Measurements from ENCODE around the gene KISS1R. TPM values are rescaled to one million over a fixed set of nuclear protein-coding genes. Genes with fewer than 3 reads are reported as not detected.
"Not testable (repeated sequence)": the region's sequence is repeated elsewhere in the genome, so short reads cannot be mapped to it uniquely, and the experiment has no call there.

The KISS1R gene
- total RNA-seq (2014; rRNA removed; shearing (Covaris generic)) = not detected in 2 replicates
- polyA plus RNA-seq (2015; cell fraction: cytosol; rRNA removed) = not detected in 2 replicates
- polyA plus RNA-seq (2015; cell fraction: nucleus; rRNA removed) = not detected in 2 replicates

DNA sequence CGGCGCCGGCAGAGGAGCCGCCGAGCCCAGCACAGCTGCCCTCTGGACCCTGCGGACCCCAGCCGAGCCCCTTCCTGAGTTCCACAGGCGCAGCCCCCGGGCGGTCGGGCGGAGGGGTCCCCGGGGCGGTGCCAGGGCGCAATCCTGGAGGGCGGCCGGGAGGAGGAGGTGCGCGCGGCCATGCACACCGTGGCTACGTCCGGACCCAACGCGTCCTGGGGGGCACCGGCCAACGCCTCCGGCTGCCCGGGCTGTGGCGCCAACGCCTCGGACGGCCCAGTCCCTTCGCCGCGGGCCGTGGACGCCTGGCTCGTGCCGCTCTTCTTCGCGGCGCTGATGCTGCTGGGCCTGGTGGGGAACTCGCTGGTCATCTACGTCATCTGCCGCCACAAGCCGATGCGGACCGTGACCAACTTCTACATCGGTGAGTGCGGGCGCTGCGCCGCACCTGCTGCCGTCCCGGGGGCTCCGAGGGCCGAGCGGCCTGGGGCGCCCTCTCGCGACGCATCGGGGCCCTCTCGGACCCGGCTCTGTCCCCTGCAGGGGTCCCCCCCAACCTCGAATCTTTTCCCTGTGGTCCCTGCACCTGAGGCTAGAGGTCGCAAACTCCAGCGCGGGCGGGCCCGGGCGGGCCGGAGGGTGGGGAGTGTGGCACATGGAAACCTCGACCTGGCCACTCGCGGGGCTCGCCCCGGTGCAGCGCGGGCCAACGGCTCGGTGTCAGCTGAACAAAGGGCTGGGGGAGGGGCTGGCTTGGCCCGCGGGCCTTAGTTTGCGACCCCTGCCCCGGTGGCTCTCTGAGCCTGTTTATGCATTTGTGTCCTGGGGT, at the start of gene KISS1R:
KISS1R (plus strand) TSS at position 11 of the 829 bp plus-strand sequence; CDS start at position 181, 170 bp downstream.
- no peak for DNase-seq (ENCODE audit: low read depth, low spot score)
- in situ Hi-C loops (cut with HindIII; ENCODE audit: low pct_unique_long_range_greater_than_20kb, low sequenced_read_pairs) = no loop called here

DNA sequence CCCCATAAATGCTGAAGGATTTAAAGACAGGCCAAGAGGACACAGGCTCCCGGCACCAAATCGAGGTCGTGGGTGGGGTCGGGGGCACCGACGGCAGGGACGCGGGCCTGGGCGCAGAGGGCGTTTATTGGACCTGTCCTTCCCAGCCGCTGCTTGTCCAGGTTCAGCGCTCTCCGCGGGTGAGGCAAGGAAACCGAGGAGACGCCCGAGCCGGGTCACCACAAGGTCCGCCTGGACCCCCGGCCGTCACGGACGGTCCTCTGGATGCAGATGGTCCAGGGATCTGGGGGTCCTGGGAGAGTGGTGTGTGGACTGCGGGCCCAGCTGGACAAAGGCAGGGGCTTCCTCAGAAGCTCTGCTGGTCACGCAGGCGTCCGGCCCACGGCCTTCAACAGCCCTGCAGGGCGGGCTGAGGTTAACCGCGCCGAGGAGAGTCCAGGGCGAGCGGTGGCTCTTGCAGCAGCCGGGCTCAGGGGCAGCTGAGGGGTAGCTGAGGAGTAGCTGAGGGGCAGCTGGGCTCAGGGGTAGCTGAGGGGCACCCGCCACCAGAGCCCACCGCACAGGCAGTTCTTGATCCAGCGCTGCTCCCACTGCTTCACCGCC, 49.2 kb upstream of the KISS1R start:
- in situ Hi-C loops (cut with HindIII; ENCODE audit: low pct_unique_long_range_greater_than_20kb, low sequenced_read_pairs) = no loop called here
- no peak for DNase-seq (ENCODE audit: low read depth, low spot score)

DNA sequence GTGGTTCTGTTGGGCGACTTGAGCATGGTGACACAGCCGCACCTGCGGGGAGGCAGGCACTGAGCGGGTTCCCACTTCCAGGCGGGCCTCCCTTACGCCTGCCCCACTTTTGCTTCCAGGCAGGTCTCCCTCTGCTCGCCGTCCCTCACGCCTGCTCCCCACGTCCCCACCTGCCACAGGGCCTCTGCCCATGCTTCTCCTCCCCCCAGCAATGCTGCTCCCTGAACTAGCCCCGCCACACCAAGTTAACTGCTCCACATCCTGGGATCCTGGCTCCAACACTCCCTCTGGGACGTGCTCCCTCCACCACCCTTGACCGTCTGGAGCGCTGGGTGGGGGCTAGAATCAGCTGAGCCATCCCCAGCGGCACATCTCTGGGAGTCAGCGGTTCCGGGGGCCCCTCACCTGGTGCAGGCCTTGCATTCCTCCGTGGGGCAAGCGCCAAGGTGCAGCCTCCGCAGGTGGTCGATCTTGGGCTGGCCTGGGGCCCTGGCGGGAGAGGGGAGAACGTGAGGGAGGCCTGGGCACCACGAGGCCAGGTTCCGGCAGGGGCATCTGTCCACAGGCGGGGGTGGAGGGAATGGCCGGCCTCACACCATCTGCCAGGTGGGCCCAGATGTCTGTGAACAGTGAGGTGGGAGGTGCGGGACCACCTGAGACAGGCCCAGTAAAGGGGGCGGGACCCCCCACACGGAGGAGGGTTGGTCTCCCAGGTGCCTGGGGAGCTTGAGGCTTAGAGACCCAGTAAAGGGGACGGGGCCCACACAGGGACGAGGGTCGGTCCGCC, 48.5 kb upstream of the KISS1R start:
- in situ Hi-C loops (cut with HindIII; ENCODE audit: low pct_unique_long_range_greater_than_20kb, low sequenced_read_pairs) = no loop called here
- DNase-seq (ENCODE audit: low read depth, low spot score) = no peak

DNA sequence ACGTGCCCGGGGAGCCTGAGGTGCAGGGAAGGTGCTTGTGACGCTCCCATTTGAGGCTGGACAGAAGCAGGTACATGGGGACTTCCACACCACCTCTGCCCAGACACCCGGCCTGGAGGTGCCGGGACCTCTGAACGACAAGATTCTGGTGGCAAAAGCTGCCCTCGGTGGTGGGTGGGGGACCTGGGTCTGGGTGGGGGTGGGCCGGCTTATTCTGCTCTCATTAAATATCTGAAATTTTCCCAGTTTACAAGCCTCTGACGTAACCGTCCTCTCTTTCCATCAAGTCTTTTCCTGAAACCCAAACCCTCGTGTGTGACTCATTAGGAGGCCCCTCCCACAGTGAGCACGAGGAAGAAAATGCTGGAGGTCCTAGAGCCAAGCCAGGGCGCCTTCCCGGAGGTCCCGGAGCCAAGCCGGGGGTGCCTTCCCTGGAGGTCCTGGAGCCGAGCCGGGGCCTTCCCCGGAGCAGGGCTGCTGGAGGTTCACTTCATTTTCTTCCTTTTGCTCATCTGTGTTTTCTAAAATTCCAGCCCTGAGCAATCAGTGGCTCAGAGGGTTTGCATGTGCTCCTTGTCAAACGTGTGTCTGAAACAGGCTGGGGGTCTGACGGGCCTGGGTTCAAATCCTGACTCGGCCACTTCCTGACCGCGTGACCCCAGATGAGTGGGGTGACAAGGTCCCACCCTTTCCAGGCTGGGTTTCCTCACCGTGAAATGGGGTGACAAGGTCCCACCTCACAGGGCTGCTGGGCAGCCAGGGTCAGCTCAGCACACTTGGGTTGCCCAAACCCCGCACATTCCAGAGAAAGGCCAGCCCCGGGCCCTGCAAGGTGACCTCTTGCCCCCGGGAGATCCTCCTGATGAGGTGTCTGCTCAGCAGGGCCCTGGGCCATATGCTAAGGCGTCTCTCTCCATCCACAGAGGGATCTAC, 47.6 kb upstream of the KISS1R start:
- in situ Hi-C loops (cut with HindIII; ENCODE audit: low pct_unique_long_range_greater_than_20kb, low sequenced_read_pairs) = no loop called here
- peak; percentile 32 for DNase-seq (ENCODE audit: low read depth, low spot score)

DNA sequence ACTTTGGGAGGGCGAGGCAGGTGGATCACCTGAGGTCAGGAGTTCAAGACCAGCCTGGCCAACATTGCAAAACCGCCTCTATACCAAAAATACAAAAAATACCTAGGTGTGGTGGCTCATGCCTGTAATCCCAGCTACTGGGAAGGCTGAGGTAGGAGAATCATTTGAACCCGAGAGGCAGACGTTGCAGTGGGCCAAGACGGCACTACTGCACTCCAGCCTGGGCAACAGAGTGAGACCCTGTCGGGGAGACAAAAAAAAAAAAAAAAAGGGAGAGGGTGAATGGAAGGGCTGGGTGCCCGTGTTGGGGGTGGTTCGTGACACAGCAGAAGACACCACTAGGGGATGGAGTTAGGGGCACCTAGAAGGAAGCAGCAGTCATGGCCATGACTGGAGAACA, 46.8 kb upstream of the KISS1R start:
- in situ Hi-C loops (cut with HindIII; ENCODE audit: low pct_unique_long_range_greater_than_20kb, low sequenced_read_pairs) = no loop called here

DNA sequence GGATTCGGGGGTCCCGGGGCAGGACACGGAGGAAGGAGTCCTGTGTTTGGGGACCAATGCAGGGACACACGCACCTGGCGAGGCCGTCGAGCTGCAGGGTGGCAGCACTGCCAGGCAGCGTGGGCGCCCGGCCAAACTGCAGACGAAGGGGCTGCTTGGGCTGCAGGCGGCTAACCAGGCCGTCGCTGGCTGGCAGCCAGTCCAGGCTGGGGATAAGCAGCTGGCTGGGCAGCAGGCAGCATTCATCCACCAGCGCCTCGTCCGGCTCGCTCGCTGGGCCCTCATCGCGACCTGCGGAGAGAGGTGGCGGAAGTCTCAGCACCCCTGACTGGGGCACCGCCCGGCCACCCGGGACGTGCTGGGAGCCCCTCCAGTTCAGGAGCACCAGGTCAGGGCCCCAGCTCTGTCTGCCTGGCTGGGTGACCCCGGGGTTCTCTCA, 46.2 kb upstream of the KISS1R start:
- DNase-seq (ENCODE audit: low read depth, low spot score) = no peak

More for the DNA sequence above, 46.8 kb upstream of the KISS1R start:
- no peak for DNase-seq (ENCODE audit: low read depth, low spot score)

DNA sequence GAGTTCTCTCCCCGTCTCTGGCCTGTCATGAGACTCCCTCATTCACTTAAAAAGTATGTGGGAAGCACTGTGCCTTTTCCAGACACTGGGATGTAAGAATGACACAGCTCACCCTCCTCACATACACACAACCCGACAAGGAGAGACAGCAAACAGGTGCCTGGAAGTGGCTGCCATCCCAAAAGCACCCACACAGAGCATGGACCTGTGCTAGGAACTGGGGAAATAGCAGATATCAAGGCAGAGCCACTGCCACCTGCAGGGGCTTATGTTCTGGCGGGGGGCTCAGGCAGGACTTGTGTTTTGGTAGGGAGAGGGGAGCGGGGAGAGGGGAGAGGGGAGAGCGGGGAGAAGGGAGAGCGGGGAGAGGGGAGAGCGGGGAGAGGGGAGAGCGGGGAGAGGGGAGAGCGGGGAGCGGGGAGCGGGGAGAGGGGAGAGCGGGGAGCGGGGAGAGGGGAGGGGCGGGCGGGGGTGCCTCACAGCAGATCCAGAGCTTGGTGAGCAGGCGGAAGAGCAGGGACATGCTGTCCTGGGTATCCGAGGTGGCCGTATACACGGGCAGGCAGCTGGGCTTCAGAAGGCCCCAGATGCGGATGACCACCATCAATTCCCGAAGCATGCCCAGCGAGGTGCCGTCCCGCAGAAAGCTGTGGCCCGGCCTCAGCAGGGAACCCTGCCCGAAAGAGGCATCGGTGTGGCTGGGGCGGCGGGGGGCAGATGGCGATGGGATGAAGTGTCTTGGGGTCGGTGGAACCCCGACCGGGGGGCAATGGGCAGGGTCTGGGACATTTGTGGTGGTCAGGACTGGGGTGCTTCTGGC, 45.5 kb upstream of the KISS1R start:
- DNase-seq (ENCODE audit: low read depth, low spot score) = no peak
- in situ Hi-C loops (cut with HindIII; ENCODE audit: low pct_unique_long_range_greater_than_20kb, low sequenced_read_pairs) = no loop called here

More for the DNA sequence above, 46.2 kb upstream of the KISS1R start:
- in situ Hi-C loops (cut with HindIII; ENCODE audit: low pct_unique_long_range_greater_than_20kb, low sequenced_read_pairs) = no loop called here

DNA sequence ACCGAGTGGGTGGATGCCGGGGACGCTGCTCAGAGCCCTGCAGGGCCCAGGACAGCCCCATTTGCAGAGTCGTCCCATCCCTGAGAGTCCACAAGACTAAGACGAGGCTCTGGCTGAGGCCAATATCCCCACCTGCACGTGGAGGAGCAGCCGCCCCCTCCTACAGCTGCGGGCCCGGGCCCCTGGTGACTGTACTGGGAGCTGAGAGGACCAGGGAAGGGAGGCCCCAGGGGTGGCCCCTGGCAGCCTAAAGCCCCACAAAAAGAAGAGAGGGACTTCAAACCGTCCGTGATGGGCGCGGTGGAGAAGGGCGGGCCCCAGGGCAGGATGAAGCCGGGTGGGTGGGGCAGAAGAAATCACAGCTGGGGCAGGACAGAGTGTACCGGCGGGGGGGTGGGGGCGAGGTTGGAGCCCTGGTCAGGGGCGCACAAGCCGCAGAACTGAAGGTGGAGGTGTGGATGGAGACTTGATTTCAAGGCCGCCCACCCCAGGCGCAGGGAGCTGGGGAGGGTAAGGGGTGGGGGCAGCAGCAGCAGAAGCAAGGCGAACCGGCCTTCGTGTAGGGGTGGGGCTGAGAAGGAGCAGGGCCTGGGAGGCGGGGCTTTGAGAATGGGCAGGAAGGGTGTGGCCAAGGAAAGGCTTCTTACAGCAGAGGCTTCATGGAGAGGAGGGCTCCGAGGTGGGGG, 44.7 kb upstream of the KISS1R start:
- DNase-seq (ENCODE audit: low read depth, low spot score) = peak; percentile 57
- in situ Hi-C loops (cut with HindIII; ENCODE audit: low pct_unique_long_range_greater_than_20kb, low sequenced_read_pairs) = no loop called here

DNA sequence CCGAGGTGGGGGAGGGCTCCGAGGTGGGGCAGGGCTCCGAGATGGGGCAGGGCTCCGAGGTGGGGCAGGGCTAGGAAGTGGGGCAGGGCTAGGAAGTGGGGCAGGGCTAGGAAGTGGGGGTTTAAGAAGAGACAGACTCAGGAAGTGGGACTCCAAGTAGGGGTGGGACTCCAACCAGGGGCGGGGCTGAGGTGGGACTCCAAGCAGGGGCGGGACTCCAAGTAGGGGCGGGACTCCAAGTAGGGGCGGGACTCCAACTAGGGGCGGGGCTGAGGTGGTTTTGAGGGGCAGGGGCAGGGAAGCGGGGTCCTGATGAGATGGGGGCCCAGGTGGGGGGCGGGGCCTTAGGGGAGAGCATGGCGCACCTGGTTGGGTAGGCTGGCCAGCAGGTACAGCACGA, 44.0 kb upstream of the KISS1R start:
- peak; percentile 39 for DNase-seq (ENCODE audit: low read depth, low spot score)
- in situ Hi-C loops (cut with HindIII; ENCODE audit: low pct_unique_long_range_greater_than_20kb, low sequenced_read_pairs) = no loop called here

DNA sequence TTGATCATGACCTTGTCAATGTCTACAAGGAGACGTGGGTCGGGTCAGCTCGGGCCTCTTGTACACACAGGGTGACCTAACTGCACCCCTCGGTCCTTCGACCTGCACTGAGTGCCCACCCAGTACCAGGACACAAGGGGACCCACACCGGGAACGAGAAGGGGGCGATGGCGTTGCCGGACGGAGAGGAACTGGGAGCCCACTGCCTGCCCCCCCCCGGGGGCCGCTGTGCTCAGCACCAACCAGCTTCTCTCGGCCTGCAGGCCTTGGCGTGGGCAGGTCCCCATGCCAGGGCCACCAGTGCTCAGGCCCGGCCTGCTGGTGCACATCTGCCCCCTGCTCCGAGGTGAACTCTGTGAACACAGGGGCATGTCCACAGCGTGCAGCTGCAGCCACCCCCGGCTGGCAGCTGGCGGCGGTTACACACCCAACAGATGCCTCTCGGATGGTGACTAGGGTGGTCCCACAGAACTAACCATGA, 43.5 kb upstream of the KISS1R start:
- in situ Hi-C loops (cut with HindIII; ENCODE audit: low pct_unique_long_range_greater_than_20kb, low sequenced_read_pairs) = no loop called here
- no peak for DNase-seq (ENCODE audit: low read depth, low spot score)

DNA sequence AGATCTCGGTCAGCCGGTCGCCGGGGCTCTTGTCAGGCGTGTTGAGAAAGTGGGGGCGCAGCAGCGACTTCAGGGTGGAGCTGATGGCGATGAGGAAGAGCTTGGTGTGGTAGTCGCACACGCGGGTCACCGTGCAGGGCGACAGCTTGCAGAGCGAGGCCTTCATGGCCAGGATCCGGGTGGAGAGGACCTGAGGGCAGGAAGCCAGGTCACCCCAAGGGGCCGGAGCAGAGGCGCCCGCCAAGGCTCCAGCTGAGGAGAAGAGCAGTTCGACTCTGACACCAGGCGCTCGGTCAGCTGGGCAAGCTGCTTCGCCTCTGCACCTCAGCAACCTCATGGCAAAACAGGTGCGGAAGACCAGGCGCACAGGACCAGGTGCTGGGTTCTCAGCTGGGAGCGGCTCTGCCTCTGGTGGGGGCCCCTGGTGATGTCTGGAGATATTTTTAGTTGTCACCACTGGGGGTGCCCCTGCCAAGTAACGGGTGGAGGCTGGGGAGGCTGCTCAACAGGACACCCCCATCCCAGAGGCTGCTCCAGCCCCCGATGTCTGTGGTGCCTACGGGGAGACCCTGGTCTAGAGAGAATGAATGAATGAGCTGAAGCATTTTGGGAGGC, 41.8 kb upstream of the KISS1R start:
- DNase-seq (ENCODE audit: low read depth, low spot score) = no peak
- in situ Hi-C loops (cut with HindIII; ENCODE audit: low pct_unique_long_range_greater_than_20kb, low sequenced_read_pairs) = no loop called here

DNA sequence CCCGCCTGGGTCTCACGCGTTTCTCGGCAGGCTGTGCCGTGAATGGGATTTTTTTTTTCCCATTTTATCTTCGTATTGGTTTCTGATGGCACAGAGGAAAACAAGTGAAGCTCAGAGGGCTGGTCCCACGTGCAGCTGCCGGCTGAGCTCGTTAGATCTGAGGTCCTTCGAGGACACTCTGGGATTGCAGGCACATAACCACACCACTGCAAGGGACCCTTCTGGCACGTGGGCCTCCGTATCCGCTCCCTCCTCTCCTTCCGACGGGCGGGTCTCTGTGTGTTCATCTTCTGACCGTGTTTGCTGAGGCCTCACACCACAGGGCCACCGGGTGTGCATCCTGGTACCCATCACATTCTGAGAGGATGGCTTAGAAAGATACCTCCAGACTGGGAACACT, 41.0 kb upstream of the KISS1R start:
- no peak for DNase-seq (ENCODE audit: low read depth, low spot score)
- in situ Hi-C loops (cut with HindIII; ENCODE audit: low pct_unique_long_range_greater_than_20kb, low sequenced_read_pairs) = no loop called here

DNA sequence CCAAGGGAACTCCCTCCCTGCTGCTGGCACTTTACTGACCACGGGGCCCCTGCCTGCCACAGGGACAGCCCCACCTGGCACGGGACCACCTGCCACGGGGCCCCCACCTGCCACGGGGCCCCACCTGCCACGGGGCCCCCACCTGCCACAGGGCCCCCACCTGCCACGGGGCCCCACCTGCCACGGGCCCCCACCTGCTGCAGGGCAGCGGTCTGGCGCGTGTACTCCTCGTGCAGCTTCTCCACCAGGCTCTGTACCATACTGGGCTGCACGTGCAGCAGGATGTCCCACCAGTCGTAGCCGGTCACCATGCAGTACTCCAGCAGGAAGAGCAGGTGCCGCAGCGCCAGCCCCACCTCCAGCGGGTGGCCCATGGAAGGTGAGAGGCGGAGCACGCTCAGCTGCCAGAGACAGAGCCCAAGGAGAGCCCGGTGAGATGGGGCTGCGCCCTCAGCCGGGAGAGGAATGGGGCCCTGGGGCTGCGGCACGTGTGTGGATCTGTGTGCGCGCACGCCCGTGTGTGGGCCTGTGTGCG, 40.3 kb upstream of the KISS1R start:
- DNase-seq (ENCODE audit: low read depth, low spot score) = no peak
- in situ Hi-C loops (cut with HindIII; ENCODE audit: low pct_unique_long_range_greater_than_20kb, low sequenced_read_pairs) = no loop called here

DNA sequence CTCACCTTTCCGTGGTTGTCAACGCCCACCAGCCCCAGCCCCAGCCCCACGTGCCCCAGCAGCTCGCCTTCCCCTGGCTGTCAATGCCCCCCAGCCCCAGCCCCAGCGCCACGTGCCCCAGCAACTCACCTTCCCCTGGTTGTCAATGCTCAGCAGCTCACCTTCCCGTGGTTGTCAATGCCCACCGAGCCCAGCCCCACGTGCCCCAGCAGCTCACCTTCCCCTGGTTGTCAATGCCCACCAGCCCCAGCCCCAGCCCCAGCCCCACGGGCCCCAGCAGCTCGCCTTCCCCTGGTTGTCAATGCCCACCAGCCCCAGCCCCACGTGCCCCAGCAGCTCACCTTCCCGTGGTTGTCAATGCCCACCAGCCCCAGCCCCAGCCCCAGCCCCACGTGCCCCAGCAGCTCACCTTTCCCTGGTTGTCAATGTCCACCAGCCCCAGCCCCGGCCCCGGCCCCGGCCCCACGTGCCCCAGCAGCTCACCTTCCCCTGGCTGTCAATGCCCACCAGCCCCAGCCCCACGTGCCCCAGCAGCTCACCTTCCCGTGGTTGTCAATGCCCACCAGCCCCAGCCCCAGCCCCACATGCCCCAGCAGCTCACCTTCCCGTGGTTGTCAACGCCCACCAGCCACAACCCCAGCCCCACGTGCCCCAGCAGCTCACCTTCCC, 39.0 kb upstream of the KISS1R start:
- in situ Hi-C loops (cut with HindIII; ENCODE audit: low pct_unique_long_range_greater_than_20kb, low sequenced_read_pairs) = not testable (repeated sequence)

More for the DNA sequence above, 39.0 kb upstream of the KISS1R start:
- DNase-seq (ENCODE audit: low read depth, low spot score) = not testable (repeated sequence)

All from SK-MEL-5 (cell line).